CD4-positive, alpha-beta T cell treated with Interleukin-17A for 1 hour (primary cell): ENCODE data around the gene FOXP1.

ENCODE experiments used
- DNase-seq: peaks from one replicate; pipeline ENCODE4 v3.0.0-alpha.2; 2020

The FOXP1 gene

GRCh38 chr3:71503525-71504249, 79.8 kb downstream of the FOXP1 start:
- DNase-seq = no peak

GRCh38 chr3:71502066-71502625, 81.4 kb downstream of the FOXP1 start:
- no peak for DNase-seq

- DNase-seq = no peak
These were observed 82.8 kb downstream of the FOXP1 start for GRCh38 chr3:71500696-71501095.

- DNase-seq = no peak
These were observed 84.2 kb downstream of the FOXP1 start for GRCh38 chr3:71499227-71499876.

- no peak for DNase-seq
These were observed 85.0 kb downstream of the FOXP1 start for GRCh38 chr3:71498543-71498942.

GRCh38 chr3:71497971-71498444, 85.5 kb downstream of the FOXP1 start:
- DNase-seq = no peak

GRCh38 chr3:71497367-71497897, 86.1 kb downstream of the FOXP1 start:
- DNase-seq = no peak

GRCh38 chr3:71495708-71496472, 87.6 kb downstream of the FOXP1 start:
- peak; percentile 54 for DNase-seq

- DNase-seq = no peak
These were observed 89.3 kb downstream of the FOXP1 start for GRCh38 chr3:71494212-71494611.

- DNase-seq = peak; percentile 89
These were observed 90.4 kb downstream of the FOXP1 start for GRCh38 chr3:71492974-71493771.

- peak; percentile 86 for DNase-seq
These were observed 91.0 kb downstream of the FOXP1 start for GRCh38 chr3:71492566-71492965.

- peak; percentile 36 for DNase-seq
These were observed 92.3 kb downstream of the FOXP1 start for GRCh38 chr3:71491154-71491752.

GRCh38 chr3:71490692-71491091, 92.8 kb downstream of the FOXP1 start:
- peak; percentile 39 for DNase-seq

- peak; percentile 77 for DNase-seq
These were observed 94.2 kb downstream of the FOXP1 start for GRCh38 chr3:71489315-71489761.

GRCh38 chr3:71488882-71489281, 94.6 kb downstream of the FOXP1 start:
- no peak for DNase-seq

- DNase-seq = peak; percentile 30
These were observed 95.1 kb downstream of the FOXP1 start for GRCh38 chr3:71488391-71488809.

- peak; percentile 42 for DNase-seq
These were observed 96.1 kb downstream of the FOXP1 start for GRCh38 chr3:71487418-71487817.

- DNase-seq = peak; percentile 56
These were observed 96.7 kb downstream of the FOXP1 start for GRCh38 chr3:71486831-71487230.

GRCh38 chr3:71485896-71486295, 97.6 kb downstream of the FOXP1 start:
- DNase-seq = no peak

- DNase-seq = no peak
These were observed 99.1 kb downstream of the FOXP1 start for GRCh38 chr3:71484452-71484851.

GRCh38 chr3:71484047-71484446, 99.5 kb downstream of the FOXP1 start:
- no peak for DNase-seq

- DNase-seq = no peak
These were observed 100.8 kb downstream of the FOXP1 start for GRCh38 chr3:71482771-71483170.
